NCI-H526 (cell line): ENCODE data around the gene MYCBPAP.

Experiments used
- DNase-seq, 2 experiments: peaks; one replicate each; lab custom pipeline; 2025; lab: John Stamatoyannopoulos, UW

Gene MYCBPAP

GRCh38 chr17:50519141-50519834 is 11.0 kb downstream of the MYCBPAP start:
- DNase-seq: no peak

- DNase-seq: no peak
Observed at GRCh38 chr17:50520483-50520882, 12.2 kb downstream of the MYCBPAP start.

GRCh38 chr17:50521514-50521913 is 13.3 kb downstream of the MYCBPAP start:
- DNase-seq: no peak

GRCh38 chr17:50522766-50523165 is 14.5 kb downstream of the MYCBPAP start:
- no peak for DNase-seq

- DNase-seq: no peak
Observed at GRCh38 chr17:50523208-50523607, 15.0 kb downstream of the MYCBPAP start.

- DNase-seq: no peak
Observed at GRCh38 chr17:50524838-50525237, 16.6 kb downstream of the MYCBPAP start.

GRCh38 chr17:50527155-50527762 is 19.0 kb downstream of the MYCBPAP start:
- no peak for DNase-seq

- no peak for DNase-seq
Observed at GRCh38 chr17:50527949-50528474, 19.8 kb downstream of the MYCBPAP start.

- no peak for DNase-seq
Observed at GRCh38 chr17:50529849-50530248, 21.6 kb downstream of the MYCBPAP start.

- no peak for DNase-seq
Observed at GRCh38 chr17:50531428-50532025, 23.3 kb downstream of the MYCBPAP start.

- peak; percentile 51 to 87 for DNase-seq
Observed at GRCh38 chr17:50532452-50533024, 24.3 kb downstream of the MYCBPAP start, which contains the start of gene EPN3. Gene EPN3 (plus strand): TSS chr17:50532735. CDS start chr17:50536557, 3,822 bp downstream.

- DNase-seq: peak in 1 of 2 experiments; percentile 65
Observed at GRCh38 chr17:50533185-50533584, 24.9 kb downstream of the MYCBPAP start.

- peak in 1 of 2 experiments; percentile 57 for DNase-seq
Observed at GRCh38 chr17:50533720-50534148, 25.5 kb downstream of the MYCBPAP start.

- peak in 1 of 2 experiments; percentile 79 for DNase-seq
Observed at GRCh38 chr17:50534222-50534978, 26.2 kb downstream of the MYCBPAP start.

GRCh38 chr17:50534979-50535326 is 26.7 kb downstream of the MYCBPAP start:
- no peak for DNase-seq

GRCh38 chr17:50535407-50535806 is 27.2 kb downstream of the MYCBPAP start:
- DNase-seq: no peak

GRCh38 chr17:50536683-50537646 is 28.7 kb downstream of the MYCBPAP start:
- no peak for DNase-seq

- no peak for DNase-seq
Observed at GRCh38 chr17:50537721-50538548, 29.7 kb downstream of the MYCBPAP start.

GRCh38 chr17:50538549-50539410 is 30.5 kb downstream of the MYCBPAP start:
- no peak for DNase-seq
